Sigmoid colon (tissue), 7 donors: ENCODE data around the gene GAD2. TPM values are rescaled to one million over a fixed set of nuclear protein-coding genes. Genes with fewer than 3 reads are reported as not detected.

Experiments
- DNase-seq: peaks from one replicate; pipeline ENCODE4 v3.0.0-alpha.2; 2019
- H3K27ac ChIP-seq, 4 donors: fragments of 200-600 bp; sonication (generic); one replicate each; pipeline ENCODE4 v1.5.1; 2016 to 2019; ENCODE audit warnings: mild to moderate bottlenecking in 1 of 4
- H3K27me3 ChIP-seq, 3 donors: fragments of 200-600 bp; sonication (generic); one replicate each; pipeline ENCODE4 v1.5.1; 2019; ENCODE audit warnings: mild to moderate bottlenecking in 1 of 3
- H3K36me3 ChIP-seq, 4 donors: fragments of 200-600 bp; sonication (generic); one replicate each; pipeline ENCODE4 v1.5.1; 2016 to 2019
- H3K4me1 ChIP-seq, 4 donors: fragments of 200-600 bp; sonication (generic); one replicate each; pipeline ENCODE4 v1.5.1; 2017 to 2019
- H3K4me3 ChIP-seq, 4 donors: fragments of 200-600 bp; sonication (generic); one replicate each; pipeline ENCODE4 v1.5.1; 2017 to 2019; ENCODE audit warnings: mild to moderate bottlenecking in 2 of 4, moderate library complexity in 1 of 4
- H3K9me3 ChIP-seq, 4 donors: fragments of 200-600 bp in 3 of 4; sonication (generic) in 3 of 4; one replicate each; pipeline versions ENCODE4 v1.5.1 to v1.6.1; 2013 to 2019
- CTCF ChIP-seq, 4 experiments: fragments of 450-650 bp in 3 of 4; fragments of 200-600 bp in 1 of 4; IDR thresholded peaks; one replicate each; pipeline ENCODE4 v1.5.1; 2016 to 2019; ENCODE audit warnings: antibody characterized with exemption in 4 of 4, mild to moderate bottlenecking in 3 of 4, moderate library complexity in 2 of 4
- EP300 ChIP-seq, 4 donors: sonication (generic); formaldehyde crosslinking; IDR thresholded peaks; one replicate each; pipeline ENCODE4 v1.6.1; 2017; ENCODE audit warnings: antibody characterized with exemption in 4 of 4
- POLR2A ChIP-seq, 2 donors: fragments of 450-650 bp; IDR thresholded peaks; one replicate each; pipeline ENCODE4 v1.6.1; 2016; ENCODE audit warnings: antibody characterized with exemption in 2 of 2, mild to moderate bottlenecking in 2 of 2, moderate library complexity in 2 of 2
- POLR2AphosphoS5 ChIP-seq, 4 donors: sonication (generic); formaldehyde crosslinking; IDR thresholded peaks; one replicate each; pipeline ENCODE4 v1.6.1; 2017; ENCODE audit warnings: antibody characterized with exemption in 4 of 4
- WGBS, 2 donors: extraction: QIAGEN DNeasy Blood & Tissue Kit; methylation state at CpG; one replicate each; pipeline ENCODE4 v1.1.7; 2013; 5-methylcytosine and 5-hydroxymethylcytosine counted together
- intact Hi-C: fragments of 100-400 bp; cut with DNase I; formaldehyde crosslinking; loops from one replicate; pipeline ENCODE4 v1.15.1; 2023
- polyA plus RNA-seq, 3 donors: library from polyadenylated mRNA; stranded (reverse); fragments of 200-250 nt; gene quantifications; one replicate each; pipeline ENCODE4 v1.2.3, GENCODE V29; 2013
- total RNA-seq, 4 donors: library from RNA; depleted of rRNA; stranded (reverse); fragments of >200 nt; gene quantifications; one replicate each; pipeline ENCODE4 v1.1.0, GENCODE V29; 2016
- donor health status: healthy with polysubstance abuse.
- donor health status: Bipolar disorder and iron deficiency.
- donor health status: healthy.

Gene GAD2
- total and polyA plus RNA-seq, 7 donors, result not detected

GRCh38 chr10:26331371-26331770, 114.8 kb downstream of the GAD2 start:
- TF ChIP-seq CTCF (IDR thresholded peaks at IDR 0.05), result no peak
- no peak for TF ChIP-seq POLR2A (IDR thresholded peaks at IDR 0.05)
- TF ChIP-seq EP300 (IDR thresholded peaks at IDR 0.05), result no peak
- TF ChIP-seq POLR2AphosphoS5 (IDR thresholded peaks at IDR 0.05), result no peak
- H3K4me3 ChIP-seq, result no peak overlapping the region
- H3K9me3 ChIP-seq, result no peaks in the 10 kb centered on the region
- WGBS, 2 donors, result 57 to 87% methylated on average over 3 of the region's 3 CpGs
- H3K36me3 ChIP-seq, result no peaks in the 10 kb centered on the region
- H3K27me3 ChIP-seq, result no peaks in the 10 kb centered on the region
- intact Hi-C loops, result no loop called here
- no peak for DNase-seq
- H3K4me1 ChIP-seq, result no peaks in the 10 kb centered on the region
- no peak overlapping the region for H3K27ac ChIP-seq

- TF ChIP-seq POLR2AphosphoS5 (IDR thresholded peaks at IDR 0.05) (no peak), CTCF (IDR thresholded peaks at IDR 0.05) (no peak), EP300 (IDR thresholded peaks at IDR 0.05) (no peak)
- intact Hi-C loops, result loop anchor here (2.0 kb wide), 1 partner anchor 546 kb away; no protein-coding TSS in a partner anchor
- H3K36me3 ChIP-seq, result no peaks in the 10 kb centered on the region
- no peaks in the 10 kb centered on the region for H3K9me3 ChIP-seq
- H3K27ac ChIP-seq, result no peak overlapping the region
- no peaks in the 10 kb centered on the region for H3K27me3 ChIP-seq
- WGBS, 2 donors, result 71 to 82% methylated on average over 4 of the region's 4 CpGs
- no peak for DNase-seq
- H3K4me3 ChIP-seq, result no peak overlapping the region
- H3K4me1 ChIP-seq, result no peaks in the 10 kb centered on the region
Measured at GRCh38 chr10:26334232-26334931, 117.8 kb downstream of the GAD2 start.

GRCh38 chr10:26334932-26335573, 118.5 kb downstream of the GAD2 start:
- WGBS, 2 donors, result 15 to 21% methylated on average over 7 of the region's 7 CpGs
- Histone ChIP-seq H3K9me3 (no peaks in the 10 kb centered on the region), H3K27ac (no peak overlapping the region), H3K36me3 (no peaks in the 10 kb centered on the region), H3K4me1 (no peaks in the 10 kb centered on the region), H3K4me3 (peak overlapping the region in 1 of 4 donors; percentile 1), H3K27me3 (no peaks in the 10 kb centered on the region)
- no peak for TF ChIP-seq POLR2AphosphoS5 (IDR thresholded peaks at IDR 0.05)
- peak; percentile 22 to 60 (median 38) for TF ChIP-seq CTCF (IDR thresholded peaks at IDR 0.05)
- intact Hi-C loops, result loop anchor here (2.0 to 5.0 kb wide), 2 partner anchors 222 to 546 kb away; no protein-coding TSS in a partner anchor
- peak; percentile 65 for DNase-seq

GRCh38 chr10:26335574-26336093, 119.1 kb downstream of the GAD2 start:
- no peak for DNase-seq
- H3K27ac ChIP-seq, result no peak overlapping the region
- TF ChIP-seq POLR2A (IDR thresholded peaks at IDR 0.05) (no peak), EP300 (IDR thresholded peaks at IDR 0.05) (no peak)
- 68 to 69% methylated on average over 6 of the region's 6 CpGs for WGBS, 2 donors
- H3K27me3 ChIP-seq, result no peaks in the 10 kb centered on the region
- H3K36me3 ChIP-seq, result no peaks in the 10 kb centered on the region
- no peaks in the 10 kb centered on the region for H3K9me3 ChIP-seq
- peak overlapping the region in 1 of 4 donors; percentile 1 for H3K4me3 ChIP-seq
- H3K4me1 ChIP-seq, result no peaks in the 10 kb centered on the region
- intact Hi-C loops, result loop anchor here (2.0 to 5.0 kb wide), 2 partner anchors 222 to 545 kb away; no protein-coding TSS in a partner anchor

- intact Hi-C loops, result loop anchor here (5.0 kb wide), 1 partner anchor 220 kb away; no protein-coding TSS in a partner anchor
- no peak for TF ChIP-seq POLR2A (IDR thresholded peaks at IDR 0.05)
- no peak for TF ChIP-seq POLR2AphosphoS5 (IDR thresholded peaks at IDR 0.05)
- TF ChIP-seq CTCF (IDR thresholded peaks at IDR 0.05), result no peak
- TF ChIP-seq EP300 (IDR thresholded peaks at IDR 0.05), result no peak
Measured at GRCh38 chr10:26336979-26337378, 120.4 kb downstream of the GAD2 start.

More at GRCh38 chr10:26336979-26337378, 120.4 kb downstream of the GAD2 start:
- Histone ChIP-seq H3K36me3 (no peaks in the 10 kb centered on the region), H3K27ac (no peak overlapping the region), H3K4me1 (no peaks in the 10 kb centered on the region), H3K9me3 (no peaks in the 10 kb centered on the region), H3K27me3 (no peaks in the 10 kb centered on the region), H3K4me3 (no peak overlapping the region)
- DNase-seq, result no peak
- 43 to 64% methylated on average over 2 of the region's 2 CpGs for WGBS, 2 donors
